Calu3 (cell line): ENCODE measurements around the gene CDC45. TPM values are rescaled to one million over a fixed set of nuclear protein-coding genes. Genes with fewer than 3 reads are reported as not detected.

ENCODE experiments used
- BruUV-seq: library from RNA; stranded (reverse); fragments of 400-500 nt; replicated peaks from 2 replicates; lab custom pipeline; 2021; lab: Mats Ljungman, UMichigan
- CTCF ChIA-PET: fragments of 300-600 bp; sonication (Branson Sonifier 250); formaldehyde crosslinking; loops from one replicate; lab custom pipeline; 2022; ENCODE audit warnings: antibody characterized with exemption; lab: Charles Lee
- DNase-seq: peaks from one replicate; pipeline ENCODE4 v3.0.0; 2022
- H3K27ac Mint-ChIP-seq: one replicate; pipeline ENCODE4 v1.8.0; 2022; ENCODE audit warnings: mixed read lengths; ENCODE audit not compliant: unreplicated experiment
- H3K27me3 Mint-ChIP-seq: one replicate; pipeline ENCODE4 v1.8.0; 2022; ENCODE audit warnings: mixed read lengths; ENCODE audit not compliant: unreplicated experiment
- H3K36me3 Mint-ChIP-seq: one replicate; pipeline ENCODE4 v1.8.0; 2022; ENCODE audit warnings: mild to moderate bottlenecking, moderate library complexity, mixed read lengths; ENCODE audit not compliant: insufficient read depth, unreplicated experiment
- H3K4me1 Mint-ChIP-seq: one replicate; pipeline ENCODE4 v1.8.0; 2022; ENCODE audit warnings: mild to moderate bottlenecking, low read depth, mixed read lengths; ENCODE audit not compliant: unreplicated experiment
- H3K4me3 Mint-ChIP-seq: one replicate; pipeline ENCODE4 v1.8.0; 2022; ENCODE audit warnings: mild to moderate bottlenecking, low read depth, moderate library complexity, mixed read lengths; ENCODE audit not compliant: unreplicated experiment
- H3K9me3 Mint-ChIP-seq: one replicate; pipeline ENCODE4 v1.8.0; 2022; ENCODE audit warnings: low read depth, mixed read lengths; ENCODE audit not compliant: unreplicated experiment
- CTCF ChIP-seq: fragments of 200-600 bp; IDR thresholded peaks from one replicate; pipeline ENCODE4 v1.8.0; 2022; ENCODE audit warnings: antibody characterized with exemption; ENCODE audit not compliant: unreplicated experiment
- intact Hi-C: fragments of 100-400 bp; cut with micrococcal nuclease; formaldehyde crosslinking; loops from one replicate; pipeline ENCODE4 v1.10.0; 2022; ENCODE audit not compliant: unreplicated experiment
- total RNA-seq: library from RNA; stranded (reverse); gene quantifications from 2 replicates; pipeline ENCODE4 v1.2.3, GENCODE V29; 2022

CDC45 gene
- total RNA-seq, 1 experiment from 2014 or later, result 45.0 TPM

GRCh38 chr22:19509191-19509590 lies 29.5 kb downstream of the CDC45 start:
- Mint-ChIP-seq H3K4me1 (no peaks in the 10 kb centered on the region), H3K9me3 (no peaks in the 10 kb centered on the region), H3K36me3 (peaks cover 22% of the 10 kb centered on the region), H3K4me3 (no peak overlapping the region), H3K27me3 (no peaks in the 10 kb centered on the region), H3K27ac (no peak overlapping the region)
- DNase-seq, result no peak
- intact Hi-C loops, result no loop called here
- no TSS peak for BruUV-seq
- no peak for TF ChIP-seq CTCF
- CTCF ChIA-PET, result no interaction called here

GRCh38 chr22:19509923-19510322 lies 30.2 kb downstream of the CDC45 start:
- BruUV-seq, result no TSS peak
- Mint-ChIP-seq H3K9me3 (no peaks in the 10 kb centered on the region), H3K4me3 (no peak overlapping the region), H3K27ac (no peak overlapping the region), H3K4me1 (no peaks in the 10 kb centered on the region), H3K36me3 (peaks cover 27% of the 10 kb centered on the region), H3K27me3 (no peaks in the 10 kb centered on the region)
- DNase-seq, result no peak
- intact Hi-C loops, result no loop called here
- no peak for TF ChIP-seq CTCF
- CTCF ChIA-PET, result no interaction called here

GRCh38 chr22:19510919-19511341 lies 31.2 kb downstream of the CDC45 start:
- Mint-ChIP-seq H3K4me1 (no peaks in the 10 kb centered on the region), H3K27ac (no peak overlapping the region), H3K9me3 (no peaks in the 10 kb centered on the region), H3K27me3 (no peaks in the 10 kb centered on the region), H3K4me3 (no peak overlapping the region), H3K36me3 (peaks cover 24% of the 10 kb centered on the region)
- CTCF ChIA-PET, result no interaction called here
- no peak for DNase-seq
- no TSS peak for BruUV-seq
- TF ChIP-seq CTCF, result no peak
- intact Hi-C loops, result no loop called here

GRCh38 chr22:19513823-19514222 lies 34.1 kb downstream of the CDC45 start:
- no peak for TF ChIP-seq CTCF
- no peaks in the 10 kb centered on the region for H3K27me3 Mint-ChIP-seq
- intact Hi-C loops, result no loop called here
- CTCF ChIA-PET, result no interaction called here
- BruUV-seq, result no TSS peak
- no peak overlapping the region for H3K4me3 Mint-ChIP-seq
- H3K36me3 Mint-ChIP-seq, result peaks cover 28% of the 10 kb centered on the region
- no peaks in the 10 kb centered on the region for H3K9me3 Mint-ChIP-seq
- H3K4me1 Mint-ChIP-seq, result no peaks in the 10 kb centered on the region
- DNase-seq, result no peak
- no peak overlapping the region for H3K27ac Mint-ChIP-seq
